ENCODE measurements around the gene IL12B.
"Not testable (repeated sequence)": the region's sequence is repeated elsewhere in the genome, so short reads cannot be mapped to it uniquely, and the experiment has no call there.

IL12B gene

GRCh38 chr5:159290741-159291140, 39.5 kb downstream of the IL12B start:
- DNase-seq: no peak

DNA sequence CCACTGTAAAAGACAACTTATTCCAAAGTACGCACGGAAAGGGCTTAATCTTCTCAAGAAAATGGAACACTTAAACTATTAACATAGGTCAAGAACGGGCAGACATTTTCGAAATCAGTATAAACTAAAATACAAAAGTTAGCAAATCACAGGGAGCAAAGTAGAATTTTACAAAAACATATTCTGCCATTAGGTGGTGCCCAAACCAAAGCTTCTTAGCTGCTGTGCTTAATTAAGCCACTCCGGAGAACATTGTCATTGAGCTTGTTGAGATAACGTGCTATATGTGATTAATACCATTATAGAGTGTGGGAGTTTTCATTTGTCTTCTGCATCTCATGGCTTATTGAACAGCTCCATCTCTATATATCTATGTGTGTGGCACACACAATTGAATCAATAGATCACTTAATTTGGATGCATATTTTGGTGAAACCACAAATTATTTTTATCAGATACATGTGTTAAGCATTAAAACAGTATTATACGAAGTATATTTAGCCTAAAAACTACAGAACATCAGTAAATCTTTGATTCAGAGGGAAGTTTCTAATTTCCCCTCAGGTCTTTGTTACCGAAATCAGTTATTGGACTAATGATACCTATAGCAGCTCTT, 43.8 kb downstream of the IL12B start:
- peak; percentile 6 for DNase-seq

- no peak for DNase-seq
Observed at GRCh38 chr5:159274676-159275075, 55.6 kb downstream of the IL12B start.

- no peak for DNase-seq
Observed at GRCh38 chr5:159273923-159274322, 56.4 kb downstream of the IL12B start.

GRCh38 chr5:159269723-159270122, 60.6 kb downstream of the IL12B start:
- no peak for DNase-seq

- DNase-seq: not testable (repeated sequence)
Observed at GRCh38 chr5:159266764-159267163, 63.5 kb downstream of the IL12B start.
